Posterior vena cava (tissue), 2 donors: Measurements from ENCODE around the gene PCDH12. TPM values are rescaled to one million over a fixed set of nuclear protein-coding genes. Genes with fewer than 3 reads are reported as not detected.
A peak's percentile ranks its signal among the peaks of the same experiment; 100 is the strongest.

Source experiments
- DNase-seq: peaks from one replicate; pipeline ENCODE4 v3.0.0-alpha.2; 2020; ENCODE audit warnings: low spot score
- intact Hi-C, 2 donors: fragments of 100-400 bp; cut with DNase I; formaldehyde crosslinking; loops; one replicate each; pipeline versions ENCODE4 v1.14.1 to v1.14.2; 2022 to 2023
- long read RNA-seq, 2 donors: library from polyadenylated mRNA; unstranded; transcript quantifications; one replicate each; pipeline ENCODE4 v2.0.0, GENCODE V29; 2020 to 2021
- total RNA-seq, 2 donors: library from RNA; stranded (reverse); fragmentation: NEBNext Ultra II Directional; extraction: Animal tissue kit (Norgen Biotek cat#: 25700); gene quantifications; one replicate each; pipeline ENCODE4 v1.2.1, GENCODE V29; 2021
- donor health status: DM: yes; HTN: yes; CAD: no.
- donor health status: DM: yes; HTN: yes; CAD: no.

The PCDH12 gene
- total RNA-seq, result 1 to 10 TPM; 8.7 to 9.3 TPM
- long read RNA-seq, donor 1, full-length matches to known transcripts, result 10 of 15 reads
- long read RNA-seq, donor 1, partial matches to known transcripts, result 0 of 15 reads
- long read RNA-seq, donor 1, other reads (novel, unspliced or antisense), result 5 of 15 reads
- long read RNA-seq, donor 2, full-length matches to known transcripts, result 13 of 17 reads
- long read RNA-seq, donor 2, partial matches to known transcripts, result 4 of 17 reads
- long read RNA-seq, donor 2, other reads (novel, unspliced or antisense), result 0 of 17 reads

- peak; percentile 81 for DNase-seq
- intact Hi-C loops, result loop anchor here (5.0 kb wide), 2 partner anchors 76 to 81 kb away; partner anchors contain the start of gene PCDH1 (in 1 of the 2)
These were observed at the start of gene PCDH12 for GRCh38 chr5:141958113-141958512. TSS of gene PCDH12 (minus strand) at chr5:141958202. CDS start at chr5:141957851, 351 bp downstream.

- intact Hi-C loops, result no loop called here
- no peak for DNase-seq
These were observed 49.2 kb upstream of the PCDH12 start for GRCh38 chr5:142007237-142007544.

GRCh38 chr5:142006363-142007236, 48.6 kb upstream of the PCDH12 start:
- DNase-seq, result no peak
- intact Hi-C loops, result no loop called here

GRCh38 chr5:142003266-142003800, 45.3 kb upstream of the PCDH12 start:
- intact Hi-C loops, result no loop called here
- no peak for DNase-seq

- no peak for DNase-seq
- intact Hi-C loops, result no loop called here
These were observed 42.9 kb upstream of the PCDH12 start for GRCh38 chr5:142000704-142001484.

GRCh38 chr5:142000173-142000572, 42.2 kb upstream of the PCDH12 start:
- intact Hi-C loops, result no loop called here
- no peak for DNase-seq

- DNase-seq, result no peak
- intact Hi-C loops, result loop anchor here in 1 of 2 donors (10.0 kb wide), 1 partner anchor 147 kb away; no protein-coding TSS in a partner anchor
These were observed 39.5 kb upstream of the PCDH12 start for GRCh38 chr5:141997358-141997960.

- DNase-seq, result no peak
- intact Hi-C loops, result loop anchor here in 1 of 2 donors (10.0 kb wide), 1 partner anchor 149 kb away; no protein-coding TSS in a partner anchor
These were observed 37.7 kb upstream of the PCDH12 start for GRCh38 chr5:141995656-141996055.

GRCh38 chr5:141994511-141995136, 36.6 kb upstream of the PCDH12 start:
- intact Hi-C loops, result loop anchor here in 1 of 2 donors (10.0 kb wide), 1 partner anchor 150 kb away; no protein-coding TSS in a partner anchor
- no peak for DNase-seq

- intact Hi-C loops, result loop anchor here in 1 of 2 donors (10.0 kb wide), 1 partner anchor 152 kb away; no protein-coding TSS in a partner anchor
- no peak for DNase-seq
These were observed 34.5 kb upstream of the PCDH12 start for GRCh38 chr5:141992349-141992963.

- no peak for DNase-seq
- intact Hi-C loops, result loop anchor here in 1 of 2 donors (10.0 kb wide), 1 partner anchor 155 kb away; no protein-coding TSS in a partner anchor
These were observed 31.7 kb upstream of the PCDH12 start for GRCh38 chr5:141989720-141990119.

- intact Hi-C loops, result no loop called here
- DNase-seq, result no peak
These were observed 28.1 kb upstream of the PCDH12 start for GRCh38 chr5:141986072-141986471.

- intact Hi-C loops, result no loop called here
- no peak for DNase-seq
These were observed 24.6 kb upstream of the PCDH12 start for GRCh38 chr5:141982626-141983025.

GRCh38 chr5:141978389-141978788, 20.4 kb upstream of the PCDH12 start:
- no peak for DNase-seq
- intact Hi-C loops, result no loop called here

- no peak for DNase-seq
- intact Hi-C loops, result no loop called here
These were observed 18.2 kb upstream of the PCDH12 start for GRCh38 chr5:141976176-141976575.

- intact Hi-C loops, result no loop called here
- no peak for DNase-seq
These were observed 16.0 kb upstream of the PCDH12 start for GRCh38 chr5:141973871-141974595.
